ENCODE measurements around the gene SHISA9.

DNA sequence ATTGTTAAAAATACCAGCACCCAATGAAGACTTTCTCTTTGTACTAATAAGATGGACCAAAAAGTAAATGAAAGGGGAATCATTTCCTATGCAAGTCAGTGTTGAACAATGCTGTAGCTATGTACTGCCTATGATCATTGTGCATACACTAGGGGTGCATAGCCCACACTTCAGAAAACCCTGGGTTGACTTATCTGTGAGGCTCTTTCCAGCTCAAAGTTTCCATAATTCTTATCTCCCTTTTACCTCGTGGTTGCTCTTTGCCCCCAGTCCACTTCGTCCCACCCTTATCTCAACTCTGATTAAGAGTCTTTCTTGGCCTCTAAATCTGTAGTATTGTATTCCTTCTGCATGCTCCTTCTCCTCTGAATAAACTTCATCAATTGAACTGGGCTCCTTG is 336.8 kb downstream of the SHISA9 start:
- TF ChIP-seq, protein P1, sequence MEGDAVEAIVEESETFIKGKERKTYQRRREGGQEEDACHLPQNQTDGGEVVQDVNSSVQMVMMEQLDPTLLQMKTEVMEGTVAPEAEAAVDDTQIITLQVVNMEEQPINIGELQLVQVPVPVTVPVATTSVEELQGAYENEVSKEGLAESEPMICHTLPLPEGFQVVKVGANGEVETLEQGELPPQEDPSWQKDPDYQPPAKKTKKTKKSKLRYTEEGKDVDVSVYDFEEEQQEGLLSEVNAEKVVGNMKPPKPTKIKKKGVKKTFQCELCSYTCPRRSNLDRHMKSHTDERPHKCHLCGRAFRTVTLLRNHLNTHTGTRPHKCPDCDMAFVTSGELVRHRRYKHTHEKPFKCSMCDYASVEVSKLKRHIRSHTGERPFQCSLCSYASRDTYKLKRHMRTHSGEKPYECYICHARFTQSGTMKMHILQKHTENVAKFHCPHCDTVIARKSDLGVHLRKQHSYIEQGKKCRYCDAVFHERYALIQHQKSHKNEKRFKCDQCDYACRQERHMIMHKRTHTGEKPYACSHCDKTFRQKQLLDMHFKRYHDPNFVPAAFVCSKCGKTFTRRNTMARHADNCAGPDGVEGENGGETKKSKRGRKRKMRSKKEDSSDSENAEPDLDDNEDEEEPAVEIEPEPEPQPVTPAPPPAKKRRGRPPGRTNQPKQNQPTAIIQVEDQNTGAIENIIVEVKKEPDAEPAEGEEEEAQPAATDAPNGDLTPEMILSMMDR (conservative IDR thresholded peaks at IDR 0.05; ENCODE audit: low read length), result no peak
- TF ChIP-seq EZH2phosphoT487 (IDR thresholded peaks at IDR 0.05; ENCODE audit: borderline replicate concordance), result no peak

All from Loucy (cell line).